IMR-90 (cell line): ENCODE data around the gene SOX12.

Experiments
- BHLHE40 ChIP-seq: fragments of 150-350 bp; IDR thresholded peaks from 2 replicates; pipeline ENCODE4 v1.6.1; 2016; ENCODE audit warnings: mild to moderate bottlenecking, low read depth, low read length
- CEBPB ChIP-seq: IDR thresholded peaks from 2 replicates; pipeline ENCODE4 v1.6.1; 2012; ENCODE audit warnings: low read depth, low read length, improper control_type of control experiment
- CHD1 ChIP-seq: IDR thresholded peaks from 2 replicates; pipeline ENCODE4 v1.6.1; 2012; ENCODE audit warnings: low read depth, low read length, improper control_type of control experiment
- CTCF ChIP-seq: conservative IDR thresholded peaks from 2 replicates; pipeline ENCODE4 v1.5.1; 2012; ENCODE audit warnings: mild to moderate bottlenecking, low read depth, low read length, improper control_type of control experiment
- ELK1 ChIP-seq: fragments of 150-350 bp; IDR thresholded peaks from 2 replicates; pipeline ENCODE4 v1.6.1; 2016; ENCODE audit warnings: low read depth, mild to moderate bottlenecking, low read length, moderate library complexity, borderline replicate concordance
- MAFK ChIP-seq: IDR thresholded peaks from 2 replicates; pipeline ENCODE4 v1.6.1; 2012; ENCODE audit warnings: low read depth, low read length, improper control_type of control experiment
- MAZ ChIP-seq: IDR thresholded peaks from 2 replicates; pipeline ENCODE4 v1.6.1; 2012; ENCODE audit warnings: low read depth, mild to moderate bottlenecking, low read length, improper control_type of control experiment, moderate library complexity, borderline replicate concordance
- NFE2L2 ChIP-seq: fragments of 150-350 bp; IDR thresholded peaks from 2 replicates; pipeline ENCODE4 v1.6.1; 2016; ENCODE audit warnings: low read depth, mild to moderate bottlenecking, low read length
- POLR2A ChIP-seq: IDR thresholded peaks from 2 replicates; pipeline ENCODE4 v1.6.1; 2012; ENCODE audit warnings: mild to moderate bottlenecking, low read depth, low read length
- RAD21 ChIP-seq: IDR thresholded peaks from 2 replicates; pipeline ENCODE4 v1.6.1; 2012; ENCODE audit warnings: low read length, improper control_type of control experiment
- RCOR1 ChIP-seq: IDR thresholded peaks from 2 replicates; pipeline ENCODE4 v1.6.1; 2012; ENCODE audit warnings: mild to moderate bottlenecking, low read length, improper control_type of control experiment; ENCODE audit not compliant: insufficient replicate concordance
- RFX5 ChIP-seq: IDR thresholded peaks from 2 replicates; pipeline ENCODE4 v1.8.0; 2012; ENCODE audit warnings: low read depth, mild to moderate bottlenecking, low read length, moderate library complexity
- SMC3 ChIP-seq: fragments of 150-350 bp; IDR thresholded peaks from 2 replicates; pipeline ENCODE4 v1.6.1; 2016; ENCODE audit warnings: low read depth, mild to moderate bottlenecking, antibody characterized with exemption, low read length, moderate library complexity
- USF2 ChIP-seq: fragments of 150-350 bp; IDR thresholded peaks from 2 replicates; pipeline ENCODE4 v1.6.1; 2017; ENCODE audit warnings: mild to moderate bottlenecking, antibody characterized with exemption, low read length, low read depth

- no peak for TF ChIP-seq POLR2A
- TF ChIP-seq MAFK = no peak
- TF ChIP-seq RCOR1 = no peak
- no peak for TF ChIP-seq CTCF
- TF ChIP-seq BHLHE40 = no peak
- no peak for TF ChIP-seq RAD21
- TF ChIP-seq MAZ = no peak
- TF ChIP-seq NFE2L2 = no peak
- no peak for TF ChIP-seq CHD1
- no peak for TF ChIP-seq USF2
- TF ChIP-seq RFX5 = no peak
- no peak for TF ChIP-seq ELK1
- TF ChIP-seq CEBPB = no peak
- TF ChIP-seq SMC3 = no peak
Measured at GRCh38 chr20:326645-327185, 1.4 kb downstream of the SOX12 start.
